GM21529 (cell line): Measurements from ENCODE around the gene AKAP13.

ENCODE experiments used
- ATAC-seq: cut with Tn5 transposase; IDR thresholded peaks from one replicate; pipeline ENCODE4 v1.9.1; 2021; ENCODE audit not compliant: unreplicated experiment

The AKAP13 gene

GRCh38 chr15:85711580-85712192 is 331.3 kb downstream of the AKAP13 start:
- ATAC-seq = no peak

GRCh38 chr15:85716261-85716660 is 335.9 kb downstream of the AKAP13 start:
- no peak for ATAC-seq

- ATAC-seq = no peak
These were observed 336.8 kb downstream of the AKAP13 start for GRCh38 chr15:85717212-85717611.

- peak; percentile 68 for ATAC-seq
These were observed 338.0 kb downstream of the AKAP13 start for GRCh38 chr15:85718271-85718971.

- ATAC-seq = no peak
These were observed 338.6 kb downstream of the AKAP13 start for GRCh38 chr15:85718981-85719380.

- ATAC-seq = no peak
These were observed 342.2 kb downstream of the AKAP13 start for GRCh38 chr15:85722374-85723152.

- no peak for ATAC-seq
These were observed 343.9 kb downstream of the AKAP13 start for GRCh38 chr15:85723960-85724945.

- ATAC-seq = no peak
These were observed 344.6 kb downstream of the AKAP13 start for GRCh38 chr15:85725019-85725418.

GRCh38 chr15:85725564-85725963 is 345.2 kb downstream of the AKAP13 start:
- no peak for ATAC-seq

GRCh38 chr15:85726454-85726853 is 346.1 kb downstream of the AKAP13 start:
- ATAC-seq = no peak

GRCh38 chr15:85727068-85727467 is 346.7 kb downstream of the AKAP13 start:
- ATAC-seq = no peak

GRCh38 chr15:85730001-85730820 is 349.8 kb downstream of the AKAP13 start:
- ATAC-seq = peak; percentile 88

- no peak for ATAC-seq
These were observed 353.0 kb downstream of the AKAP13 start for GRCh38 chr15:85733416-85733815.

- no peak for ATAC-seq
These were observed 356.7 kb downstream of the AKAP13 start for GRCh38 chr15:85737061-85737460.

- no peak for ATAC-seq
These were observed 360.6 kb downstream of the AKAP13 start for GRCh38 chr15:85741021-85741421.

- ATAC-seq = no peak
These were observed 361.3 kb downstream of the AKAP13 start for GRCh38 chr15:85741662-85742061.

GRCh38 chr15:85742186-85742821 is 361.9 kb downstream of the AKAP13 start:
- no peak for ATAC-seq

GRCh38 chr15:85743392-85744055 is 363.1 kb downstream of the AKAP13 start:
- no peak for ATAC-seq

- ATAC-seq = no peak
These were observed 364.2 kb downstream of the AKAP13 start for GRCh38 chr15:85744579-85744978.
